Upper lobe of left lung (tissue), 4 donors: ENCODE measurements around the gene KIF26B.

Source experiments
- POLR2AphosphoS5 ChIP-seq, 2 donors: sonication (generic); formaldehyde crosslinking; IDR thresholded peaks; one replicate each; pipeline ENCODE4 v1.5.1; 2017; ENCODE audit warnings: antibody characterized with exemption in 2 of 2
- TF ChIP-seq, protein P1 (sequence below), 6 experiments: fragments of 450-650 bp in 4 of 6; fragments of 200-600 bp in 2 of 6; sonication (generic) in 2 of 6; IDR thresholded peaks; one replicate each; pipeline ENCODE4 v1.5.1; 2016 to 2019; ENCODE audit warnings: antibody characterized with exemption in 6 of 6

DNA sequence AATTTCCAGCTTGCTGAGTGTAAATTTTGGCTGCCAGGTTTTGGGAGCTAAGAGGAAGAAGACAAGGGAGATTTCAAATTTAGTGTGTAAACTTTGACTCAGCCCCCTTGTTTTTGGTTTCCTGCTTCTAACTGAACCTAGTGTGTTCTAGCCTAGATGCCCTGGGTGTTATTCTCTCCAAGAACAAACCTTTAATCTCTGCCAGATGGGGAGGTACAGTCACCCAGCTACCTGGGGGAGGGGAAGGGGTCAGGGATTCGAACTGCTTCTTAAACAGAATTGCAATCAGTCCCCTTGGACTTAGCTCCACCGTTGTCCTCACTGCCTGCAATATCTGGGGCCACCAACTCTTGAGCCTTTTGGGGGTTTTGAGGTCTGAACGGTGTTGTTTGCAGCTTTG, 238.9 kb downstream of the KIF26B start:
- no peak for TF ChIP-seq POLR2AphosphoS5 (IDR thresholded peaks at IDR 0.05)
- TF ChIP-seq, protein P1, sequence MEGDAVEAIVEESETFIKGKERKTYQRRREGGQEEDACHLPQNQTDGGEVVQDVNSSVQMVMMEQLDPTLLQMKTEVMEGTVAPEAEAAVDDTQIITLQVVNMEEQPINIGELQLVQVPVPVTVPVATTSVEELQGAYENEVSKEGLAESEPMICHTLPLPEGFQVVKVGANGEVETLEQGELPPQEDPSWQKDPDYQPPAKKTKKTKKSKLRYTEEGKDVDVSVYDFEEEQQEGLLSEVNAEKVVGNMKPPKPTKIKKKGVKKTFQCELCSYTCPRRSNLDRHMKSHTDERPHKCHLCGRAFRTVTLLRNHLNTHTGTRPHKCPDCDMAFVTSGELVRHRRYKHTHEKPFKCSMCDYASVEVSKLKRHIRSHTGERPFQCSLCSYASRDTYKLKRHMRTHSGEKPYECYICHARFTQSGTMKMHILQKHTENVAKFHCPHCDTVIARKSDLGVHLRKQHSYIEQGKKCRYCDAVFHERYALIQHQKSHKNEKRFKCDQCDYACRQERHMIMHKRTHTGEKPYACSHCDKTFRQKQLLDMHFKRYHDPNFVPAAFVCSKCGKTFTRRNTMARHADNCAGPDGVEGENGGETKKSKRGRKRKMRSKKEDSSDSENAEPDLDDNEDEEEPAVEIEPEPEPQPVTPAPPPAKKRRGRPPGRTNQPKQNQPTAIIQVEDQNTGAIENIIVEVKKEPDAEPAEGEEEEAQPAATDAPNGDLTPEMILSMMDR (IDR thresholded peaks at IDR 0.05) = no peak
